Ovary (tissue), 3 donors: Measurements from ENCODE around the gene ATP5PF.

Source experiments
- CTCF ChIP-seq, 3 donors: fragments of 450-650 bp in 2 of 3; fragments of 200-600 bp in 1 of 3; IDR thresholded peaks; one replicate each; pipeline versions ENCODE4 v1.5.1 to v1.8.0; 2016 to 2022; ENCODE audit warnings: antibody characterized with exemption in 3 of 3, mild to moderate bottlenecking in 1 of 3
- POLR2A ChIP-seq: fragments of 450-650 bp; IDR thresholded peaks from one replicate; pipeline ENCODE4 v1.6.1; 2017; ENCODE audit warnings: antibody characterized with exemption, mild to moderate bottlenecking, moderate library complexity
- donor health status: DM: no; HTN: no; CAD: no.

- no peak for TF ChIP-seq CTCF (IDR thresholded peaks at IDR 0.05)
- no peak for TF ChIP-seq POLR2A
Measured at GRCh38 chr21:25776440-25776839, 41.7 kb upstream of the ATP5PF start.
